Kidney glomerular epithelial cell (primary cell): ENCODE results near the gene NRIP1.

Experiments used
- DNase-seq: peaks from one replicate; lab custom pipeline; 2025; lab: John Stamatoyannopoulos, UW

Gene NRIP1

DNA sequence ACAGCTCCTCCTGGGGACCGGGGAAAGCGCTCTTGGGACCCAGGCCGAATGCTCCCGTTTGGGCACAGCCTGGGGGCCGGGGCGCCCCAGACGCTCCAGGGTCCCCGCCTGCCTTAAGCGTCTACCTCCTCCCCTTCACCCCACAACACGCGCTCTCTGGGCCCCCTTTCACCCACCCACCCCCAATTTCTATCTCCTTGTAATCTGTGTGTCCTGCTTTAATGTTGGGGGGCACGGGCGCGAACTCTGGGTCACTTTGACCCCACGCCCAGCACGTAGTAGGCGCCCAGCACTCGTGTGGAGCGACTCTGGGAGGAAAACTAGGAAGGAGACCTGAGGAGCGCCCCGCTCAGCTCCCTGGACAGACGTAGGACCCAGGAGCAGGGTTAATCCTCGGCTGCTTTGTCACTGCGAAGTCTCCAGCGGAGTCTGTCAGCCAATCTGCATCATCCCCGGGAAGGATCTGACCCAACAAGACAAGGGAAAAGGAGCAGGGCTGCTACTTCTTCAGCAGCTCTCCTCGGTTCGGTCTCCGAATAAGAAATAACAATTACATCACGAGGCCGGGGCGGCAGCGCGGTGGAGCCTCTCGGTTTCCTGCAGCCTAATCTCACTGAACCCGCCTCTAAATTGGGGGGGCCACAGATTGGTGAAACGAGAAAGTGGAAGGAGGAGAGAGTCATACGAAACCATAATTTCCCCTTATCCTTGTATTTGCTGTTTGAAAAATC lies 757 bp upstream of the NRIP1 start:
- DNase-seq: peak; percentile 32

GRCh38 chr21:15063814-15064575 lies 805 bp downstream of the NRIP1 start:
- DNase-seq: peak; percentile 68

DNA sequence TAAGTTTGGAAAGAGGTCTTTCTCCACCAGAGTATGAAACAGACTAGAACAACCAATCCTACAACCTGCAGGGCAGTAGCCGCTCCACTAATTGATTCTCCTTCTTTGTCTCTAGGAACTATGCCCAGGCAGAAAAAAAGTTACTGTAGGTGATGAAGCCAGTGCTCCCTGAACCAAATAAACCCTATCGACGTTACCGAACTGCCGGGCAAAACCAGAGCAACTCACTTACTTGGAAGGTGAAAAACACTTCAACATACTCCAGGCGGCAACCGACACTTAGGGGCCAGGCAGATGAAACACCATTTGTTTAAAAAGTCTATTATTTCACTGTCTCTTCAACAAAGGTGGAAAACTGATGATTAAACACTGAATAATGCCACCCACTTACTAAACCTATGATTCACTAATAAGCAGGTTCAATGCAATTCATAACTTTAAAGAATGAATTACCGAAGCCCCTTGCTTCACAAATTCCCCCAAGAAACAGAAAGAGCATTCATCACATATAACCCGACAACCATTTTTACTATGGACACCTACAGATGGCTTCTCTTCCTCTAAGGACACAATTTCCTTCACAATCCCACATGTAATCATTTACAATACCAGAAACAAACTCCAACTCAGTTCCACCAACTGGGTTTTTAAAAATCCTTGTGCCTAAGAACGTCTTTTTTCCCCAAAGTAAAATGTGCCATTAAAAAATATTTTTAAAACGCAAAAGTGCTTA lies 1.6 kb downstream of the NRIP1 start:
- peak; percentile 63 for DNase-seq

- DNase-seq: peak; percentile 28
Measured at GRCh38 chr21:15062606-15062965, 2.2 kb downstream of the NRIP1 start.

DNA sequence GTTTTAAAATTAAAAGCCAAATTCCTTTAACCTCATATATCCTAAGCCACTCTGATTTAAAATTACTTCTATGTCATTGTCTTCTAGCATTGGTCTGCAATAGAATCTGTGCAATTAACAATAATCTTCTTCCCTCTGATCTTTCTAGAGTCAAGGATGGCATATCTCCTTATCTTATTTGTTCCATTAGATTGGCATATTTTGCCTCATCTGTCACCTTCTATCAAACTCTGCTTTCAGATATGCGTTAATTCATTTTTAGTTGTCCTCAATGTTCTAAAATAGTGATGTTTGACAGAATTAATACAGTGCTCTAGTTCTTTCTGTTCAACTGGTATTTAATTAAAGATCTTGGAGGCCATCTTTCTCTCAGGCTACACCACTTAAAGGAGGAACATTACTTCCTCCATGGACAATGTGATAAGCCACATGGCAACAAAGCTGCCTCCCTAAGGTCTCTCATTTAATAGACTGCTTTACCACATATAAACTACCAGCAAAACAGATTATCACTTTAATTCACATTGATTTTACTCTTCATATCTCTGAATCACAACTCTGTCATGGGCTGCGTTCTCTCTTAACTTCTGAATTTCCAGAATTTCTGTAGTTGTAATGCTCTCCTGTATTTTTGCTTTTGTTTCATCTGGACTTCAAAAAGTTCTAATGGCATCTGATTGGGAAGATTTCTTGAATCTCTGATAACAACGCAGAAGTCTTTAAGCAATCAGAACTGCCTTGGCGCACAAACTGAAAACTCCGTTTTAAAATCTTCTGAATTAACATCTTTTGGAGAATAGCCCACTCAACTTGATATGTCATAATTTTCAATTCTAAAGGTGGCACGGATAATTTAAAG lies 2.8 kb downstream of the NRIP1 start:
- no peak for DNase-seq

- DNase-seq: no peak
Measured at GRCh38 chr21:15061279-15061678, 3.5 kb downstream of the NRIP1 start.

DNA sequence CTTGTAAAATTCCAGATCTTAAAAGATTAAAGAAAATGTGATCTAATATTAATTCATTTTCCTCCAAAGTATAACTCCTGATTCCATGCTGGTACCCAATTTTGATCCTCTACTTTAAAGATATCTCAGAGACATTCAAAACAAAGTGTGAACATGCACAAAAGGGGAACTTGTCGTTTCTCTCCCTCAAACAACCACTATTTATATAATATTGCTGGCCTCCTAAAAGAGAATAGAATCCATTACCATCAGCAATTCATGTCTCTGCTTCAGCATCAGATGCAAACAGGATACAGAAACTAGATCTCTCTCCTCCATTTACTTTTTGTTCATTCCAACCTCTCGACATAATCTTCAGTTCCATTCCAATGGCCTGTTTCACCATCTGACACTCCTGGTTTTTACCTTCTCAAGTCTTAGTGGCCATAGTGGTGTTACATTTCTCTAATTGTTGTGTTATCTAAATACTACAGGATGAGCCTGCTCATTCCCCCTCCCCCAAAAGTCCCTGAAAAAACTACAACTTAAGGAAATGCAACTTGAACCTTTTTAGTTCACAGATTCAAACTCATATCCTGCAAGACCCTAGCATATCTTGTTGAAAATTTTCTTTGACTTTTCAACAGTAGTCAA lies 4.1 kb downstream of the NRIP1 start:
- no peak for DNase-seq

DNA sequence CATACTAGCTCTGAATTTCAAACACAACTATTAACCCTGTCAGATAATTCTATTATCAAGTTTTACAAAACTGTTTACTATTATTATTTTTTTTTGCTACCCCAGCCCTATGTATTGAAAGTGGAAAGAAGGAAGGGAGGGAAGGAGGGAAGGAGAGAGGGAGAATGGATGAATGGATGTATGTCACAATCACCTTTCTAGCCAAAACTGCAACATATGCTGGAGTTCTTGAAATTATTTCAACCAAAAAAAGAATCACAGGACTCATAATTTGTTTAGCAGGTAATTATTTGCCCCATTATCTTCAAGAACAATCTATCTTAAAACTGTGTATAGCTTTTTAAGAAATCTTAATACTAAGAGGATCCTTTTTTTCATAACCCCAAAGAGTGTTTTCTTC lies 5.4 kb downstream of the NRIP1 start:
- DNase-seq: no peak

GRCh38 chr21:15058854-15059263 lies 5.9 kb downstream of the NRIP1 start:
- DNase-seq: peak; percentile 76

- no peak for DNase-seq
Measured at GRCh38 chr21:15057285-15057684, 7.5 kb downstream of the NRIP1 start.

GRCh38 chr21:15054606-15055239 lies 10.1 kb downstream of the NRIP1 start:
- DNase-seq: no peak

GRCh38 chr21:15054089-15054488 lies 10.7 kb downstream of the NRIP1 start:
- DNase-seq: no peak

- DNase-seq: no peak
Measured at GRCh38 chr21:15053500-15053899, 11.3 kb downstream of the NRIP1 start.

- DNase-seq: no peak
Measured at GRCh38 chr21:15052459-15052763, 12.4 kb downstream of the NRIP1 start.

DNA sequence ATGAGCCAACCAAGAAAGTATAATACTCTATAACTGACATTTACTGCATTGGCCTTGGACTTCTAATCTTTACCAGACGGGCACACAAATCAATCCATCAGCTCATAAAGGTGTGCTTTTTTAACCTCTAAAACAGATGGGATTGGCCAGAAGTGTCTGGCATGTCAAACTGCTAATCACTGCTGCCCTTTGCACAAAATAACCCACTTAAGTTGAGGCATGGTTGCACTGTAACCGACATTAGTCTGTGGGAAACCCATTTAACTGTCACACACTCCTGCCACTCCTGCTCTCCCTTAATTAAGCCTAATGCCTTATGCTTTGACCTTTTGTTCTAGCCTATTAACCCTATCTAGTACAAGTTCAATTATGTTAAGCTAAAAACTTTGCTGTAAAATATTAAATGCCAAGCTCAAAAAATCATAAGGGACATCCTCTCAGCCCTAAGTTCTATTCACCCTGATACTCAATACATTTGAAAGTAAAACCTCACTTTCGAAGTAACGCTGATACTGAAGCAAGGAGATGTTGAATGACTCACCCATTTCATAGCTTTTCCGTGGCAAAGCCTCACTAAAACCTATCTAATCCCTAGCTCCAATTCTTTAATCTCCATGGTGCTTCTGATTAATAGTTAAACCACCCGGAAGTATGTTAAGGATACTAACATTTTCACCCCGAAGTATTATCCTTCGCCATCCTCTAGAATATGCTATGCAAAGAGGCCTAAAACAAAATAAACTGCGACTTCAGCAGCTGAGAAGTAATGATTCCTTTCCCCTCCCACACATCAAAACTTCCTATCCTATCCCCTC lies 12.9 kb downstream of the NRIP1 start:
- peak; percentile 29 for DNase-seq

GRCh38 chr21:15050568-15051377 lies 14.0 kb downstream of the NRIP1 start:
- DNase-seq: no peak

- no peak for DNase-seq
Measured at GRCh38 chr21:15045017-15045416, 19.8 kb downstream of the NRIP1 start.

- DNase-seq: no peak
Measured at GRCh38 chr21:15042531-15042930, 22.3 kb downstream of the NRIP1 start.

GRCh38 chr21:15039607-15040299 lies 25.0 kb downstream of the NRIP1 start:
- no peak for DNase-seq
